ENCODE data around the gene PARP12.

PARP12 gene

GRCh38 chr7:140035400-140036223 is 27.1 kb downstream of the PARP12 start:
- peaks cover 19% of the 10 kb centered on the region for H3K4me1 ChIP-seq (ENCODE audit: control insufficient read depth, low read length)
- no peaks in the 10 kb centered on the region for H3F3A ChIP-seq (ENCODE audit: control insufficient read depth, insufficient read depth)
- H3K27me3 ChIP-seq (ENCODE audit: control insufficient read depth, low read length) = no peaks in the 10 kb centered on the region
- no peaks in the 10 kb centered on the region for H3K9me2 ChIP-seq (replicated peaks; ENCODE audit: control insufficient read depth, low read length)
- H4K20me1 ChIP-seq (ENCODE audit: control insufficient read depth, insufficient read depth, low read depth, low read length) = no peaks in the 10 kb centered on the region
- no peaks in the 10 kb centered on the region for H3K9me3 ChIP-seq (ENCODE audit: control insufficient read depth, insufficient read depth, low read length)
- H3K27ac ChIP-seq (ENCODE audit: low read depth, low read length) = no peak overlapping the region
- no peak overlapping the region for H3K4me3 ChIP-seq (ENCODE audit: low read length)
- no peak overlapping the region for H3K4me2 ChIP-seq (ENCODE audit: low read length)
- H3K36me3 ChIP-seq (ENCODE audit: control insufficient read depth, low read length) = no peaks in the 10 kb centered on the region
- TF ChIP-seq, protein P1, sequence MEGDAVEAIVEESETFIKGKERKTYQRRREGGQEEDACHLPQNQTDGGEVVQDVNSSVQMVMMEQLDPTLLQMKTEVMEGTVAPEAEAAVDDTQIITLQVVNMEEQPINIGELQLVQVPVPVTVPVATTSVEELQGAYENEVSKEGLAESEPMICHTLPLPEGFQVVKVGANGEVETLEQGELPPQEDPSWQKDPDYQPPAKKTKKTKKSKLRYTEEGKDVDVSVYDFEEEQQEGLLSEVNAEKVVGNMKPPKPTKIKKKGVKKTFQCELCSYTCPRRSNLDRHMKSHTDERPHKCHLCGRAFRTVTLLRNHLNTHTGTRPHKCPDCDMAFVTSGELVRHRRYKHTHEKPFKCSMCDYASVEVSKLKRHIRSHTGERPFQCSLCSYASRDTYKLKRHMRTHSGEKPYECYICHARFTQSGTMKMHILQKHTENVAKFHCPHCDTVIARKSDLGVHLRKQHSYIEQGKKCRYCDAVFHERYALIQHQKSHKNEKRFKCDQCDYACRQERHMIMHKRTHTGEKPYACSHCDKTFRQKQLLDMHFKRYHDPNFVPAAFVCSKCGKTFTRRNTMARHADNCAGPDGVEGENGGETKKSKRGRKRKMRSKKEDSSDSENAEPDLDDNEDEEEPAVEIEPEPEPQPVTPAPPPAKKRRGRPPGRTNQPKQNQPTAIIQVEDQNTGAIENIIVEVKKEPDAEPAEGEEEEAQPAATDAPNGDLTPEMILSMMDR (IDR thresholded peaks at IDR 0.05; ENCODE audit: low read depth, low read length, poor library complexity, severe bottlenecking) = no peak
- TF ChIP-seq EZH2phosphoT487 (IDR thresholded peaks at IDR 0.05; ENCODE audit: borderline replicate concordance, low read length) = no peak
- H3K79me2 ChIP-seq (ENCODE audit: control insufficient read depth, low read length) = no peaks in the 10 kb centered on the region

DNA sequence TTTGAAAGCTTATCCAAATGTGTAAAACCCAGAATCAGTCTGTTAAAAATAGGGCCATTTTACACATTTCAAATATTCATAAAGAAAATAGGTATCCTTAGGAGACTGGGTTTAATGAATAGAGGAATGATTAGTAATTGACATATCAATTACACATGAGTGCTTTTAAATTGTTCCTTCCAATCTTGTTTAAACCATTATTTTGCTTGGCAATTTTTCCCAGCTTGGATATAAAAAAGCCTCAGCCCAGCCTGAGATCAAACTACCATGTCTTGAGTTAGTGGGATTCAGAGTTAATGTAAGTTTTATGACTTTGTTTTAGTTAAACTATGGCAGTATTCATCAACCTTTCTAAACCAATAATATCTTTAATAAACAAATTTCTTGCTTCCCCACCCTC is 28.3 kb downstream of the PARP12 start:
- H3K9me2 ChIP-seq (replicated peaks; ENCODE audit: control insufficient read depth, low read length) = no peaks in the 10 kb centered on the region
- no peak overlapping the region for H3K4me2 ChIP-seq (ENCODE audit: low read length)
- H3F3A ChIP-seq (ENCODE audit: control insufficient read depth, insufficient read depth) = no peaks in the 10 kb centered on the region
- H3K9me3 ChIP-seq (ENCODE audit: control insufficient read depth, insufficient read depth, low read length) = no peaks in the 10 kb centered on the region
- H3K27ac ChIP-seq (ENCODE audit: low read depth, low read length) = no peak overlapping the region
- H3K27me3 ChIP-seq (ENCODE audit: control insufficient read depth, low read length) = no peaks in the 10 kb centered on the region
- H3K4me3 ChIP-seq (ENCODE audit: low read length) = no peak overlapping the region
- H4K20me1 ChIP-seq (ENCODE audit: control insufficient read depth, insufficient read depth, low read depth, low read length) = no peaks in the 10 kb centered on the region
- H3K79me2 ChIP-seq (ENCODE audit: control insufficient read depth, low read length) = no peaks in the 10 kb centered on the region
- TF ChIP-seq, protein P1 (IDR thresholded peaks at IDR 0.05; ENCODE audit: low read depth, low read length, poor library complexity, severe bottlenecking) = no peak
- no peak for TF ChIP-seq EZH2phosphoT487 (IDR thresholded peaks at IDR 0.05; ENCODE audit: borderline replicate concordance, low read length)
- peaks cover 19% of the 10 kb centered on the region for H3K4me1 ChIP-seq (ENCODE audit: control insufficient read depth, low read length)
- no peaks in the 10 kb centered on the region for H3K36me3 ChIP-seq (ENCODE audit: control insufficient read depth, low read length)

DNA sequence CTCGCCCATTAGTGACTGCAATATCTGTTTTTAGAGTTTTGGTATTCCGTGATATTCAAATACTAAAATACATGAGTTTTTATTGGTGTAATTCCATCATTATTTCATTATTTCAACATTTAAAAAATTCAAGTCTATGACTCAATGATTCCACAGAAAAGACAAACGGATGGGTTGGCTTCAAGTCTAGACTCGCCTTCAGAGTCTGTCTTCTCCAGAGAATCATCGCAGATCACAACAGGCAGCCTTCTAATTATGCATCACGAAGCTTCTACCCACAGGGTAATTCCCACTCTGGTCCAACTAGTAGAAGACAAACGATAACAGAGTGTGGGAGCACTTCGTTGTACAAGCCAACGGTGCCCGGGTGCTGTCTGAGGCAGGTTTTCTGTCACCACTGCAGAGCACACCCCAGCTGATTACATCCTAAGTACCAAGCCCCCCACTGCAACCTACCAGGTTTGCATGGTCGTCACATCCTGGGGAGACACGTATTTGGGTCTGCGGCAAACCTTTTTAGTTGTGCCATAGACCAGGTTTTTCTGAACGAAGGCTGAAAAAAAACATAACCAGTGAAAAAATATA is 28.9 kb downstream of the PARP12 start:
- no peak overlapping the region for H3K4me2 ChIP-seq (ENCODE audit: low read length)
- H4K20me1 ChIP-seq (ENCODE audit: control insufficient read depth, insufficient read depth, low read depth, low read length) = no peaks in the 10 kb centered on the region
- H3K4me3 ChIP-seq (ENCODE audit: low read length) = no peak overlapping the region
- no peaks in the 10 kb centered on the region for H3K36me3 ChIP-seq (ENCODE audit: control insufficient read depth, low read length)
- H3K4me1 ChIP-seq (ENCODE audit: control insufficient read depth, low read length) = peaks cover 19% of the 10 kb centered on the region
- no peak overlapping the region for H3K27ac ChIP-seq (ENCODE audit: low read depth, low read length)
- H3K79me2 ChIP-seq (ENCODE audit: control insufficient read depth, low read length) = no peaks in the 10 kb centered on the region
- TF ChIP-seq, protein P1 (IDR thresholded peaks at IDR 0.05; ENCODE audit: low read depth, low read length, poor library complexity, severe bottlenecking) = no peak
- TF ChIP-seq EZH2phosphoT487 (IDR thresholded peaks at IDR 0.05; ENCODE audit: borderline replicate concordance, low read length) = no peak
- no peaks in the 10 kb centered on the region for H3K9me2 ChIP-seq (replicated peaks; ENCODE audit: control insufficient read depth, low read length)
- no peaks in the 10 kb centered on the region for H3K9me3 ChIP-seq (ENCODE audit: control insufficient read depth, insufficient read depth, low read length)
- H3K27me3 ChIP-seq (ENCODE audit: control insufficient read depth, low read length) = no peaks in the 10 kb centered on the region
- no peaks in the 10 kb centered on the region for H3F3A ChIP-seq (ENCODE audit: control insufficient read depth, insufficient read depth)

Data from DOHH2 (cell line).